ENCODE results near the gene RCOR1. TPM values are rescaled to one million over a fixed set of nuclear protein-coding genes. Genes with fewer than 3 reads are reported as not detected.

The RCOR1 gene
- total RNA-seq, 1 experiment from 2014 or later, result 25.4 TPM

GRCh38 chr14:102560458-102561261, 31.8 kb upstream of the RCOR1 start:
- Mint-ChIP-seq H3K36me3 (peaks cover 8% of the 10 kb centered on the region), H3K4me1 (no peaks in the 10 kb centered on the region), H3K27ac (no peak overlapping the region), H3K9me3 (peaks cover 14% of the 10 kb centered on the region), H3K27me3 (ENCODE audit: low read depth) (peaks cover 6% of the 10 kb centered on the region; the same call in 1 of the 2 replicates), H3K4me3 (no peak overlapping the region)
- no peak for DNase-seq (ENCODE audit: low spot score)
- ATAC-seq, result no peak
- ChIA-PET CTCF (interaction anchor here (0.6 to 1.2 kb wide), 4 partner anchors 12 to 133 kb away, joined by 3 read pairs; no protein-coding TSS in a partner anchor), POLR2A (interaction anchor here (0.5 kb wide), 2 partner anchors 19 to 90 kb away, joined by 5 to 10 read pairs; no protein-coding TSS in a partner anchor)
- TF ChIP-seq ZNF219 (CRISPR knock-in tag; IDR thresholded peaks at IDR 0.05; ENCODE audit: borderline replicate concordance) (no peak), ETV6 (CRISPR knock-in tag; IDR thresholded peaks at IDR 0.05) (no peak), SMAD4 (CRISPR knock-in tag; IDR thresholded peaks at IDR 0.05) (no peak), EMX1 (CRISPR knock-in tag; IDR thresholded peaks at IDR 0.05) (no peak), PREB (CRISPR knock-in tag; IDR thresholded peaks at IDR 0.05; ENCODE audit: borderline replicate concordance) (no peak), ATF3 (CRISPR knock-in tag; conservative IDR thresholded peaks at IDR 0.05) (no peak), ZNF121 (CRISPR knock-in tag; IDR thresholded peaks at IDR 0.05) (no peak), IRF1 (CRISPR knock-in tag; IDR thresholded peaks at IDR 0.05) (no peak), USF2 (CRISPR knock-in tag; IDR thresholded peaks at IDR 0.05) (no peak), ZMAT4 (CRISPR knock-in tag; IDR thresholded peaks at IDR 0.05) (no peak), MYBL2 (CRISPR knock-in tag; IDR thresholded peaks at IDR 0.05) (no peak), NFYB (CRISPR knock-in tag; conservative IDR thresholded peaks at IDR 0.05; ENCODE audit: low read depth) (no peak), E2F1 (CRISPR knock-in tag; IDR thresholded peaks at IDR 0.05) (no peak), MAX (CRISPR knock-in tag; IDR thresholded peaks at IDR 0.05) (no peak), ZNF317 (CRISPR knock-in tag; IDR thresholded peaks at IDR 0.05; ENCODE audit: borderline replicate concordance, low read depth) (no peak)

- peaks cover 14% of the 10 kb centered on the region for H3K9me3 Mint-ChIP-seq
- DNase-seq (ENCODE audit: low spot score), result no peak
- ChIA-PET CTCF (interaction anchor here (0.8 kb wide), 1 partner anchor 41 kb away, joined by 3 read pairs; no protein-coding TSS in a partner anchor), POLR2A (no interaction called here)
- ATAC-seq, result no peak
- H3K4me3 Mint-ChIP-seq, result no peak overlapping the region
- no peak overlapping the region for H3K27ac Mint-ChIP-seq
- peaks cover 8% of the 10 kb centered on the region for H3K36me3 Mint-ChIP-seq
- peaks cover 18% of the 10 kb centered on the region for H3K4me1 Mint-ChIP-seq
- peaks cover 6% of the 10 kb centered on the region; the same call in 1 of the 2 replicates for H3K27me3 Mint-ChIP-seq (ENCODE audit: low read depth)
- TF ChIP-seq CTCF (IDR thresholded peaks at IDR 0.05) (no peak), ZNF532 (CRISPR knock-in tag; IDR thresholded peaks at IDR 0.05; ENCODE audit: borderline replicate concordance) (no peak), ZNF512 (CRISPR knock-in tag; IDR thresholded peaks at IDR 0.05; ENCODE audit: borderline replicate concordance) (no peak), NR3C1 (CRISPR knock-in tag; conservative IDR thresholded peaks at IDR 0.05; ENCODE audit: low read depth) (no peak), ZBTB21 (CRISPR knock-in tag; IDR thresholded peaks at IDR 0.05; ENCODE audit: borderline replicate concordance) (no peak)
Observed at GRCh38 chr14:102565331-102565887, 27.0 kb upstream of the RCOR1 start.
